GM21528 (cell line): ENCODE results near the gene VTA1.
"Not testable (repeated sequence)": the region's sequence is repeated elsewhere in the genome, so short reads cannot be mapped to it uniquely, and the experiment has no call there.

Experiments used
- ATAC-seq: cut with Tn5 transposase; IDR thresholded peaks from one replicate; pipeline ENCODE4 v1.9.1; 2021; ENCODE audit warnings: mild to moderate bottlenecking, moderate library complexity; ENCODE audit not compliant: unreplicated experiment, low FRiP score

Gene VTA1

DNA sequence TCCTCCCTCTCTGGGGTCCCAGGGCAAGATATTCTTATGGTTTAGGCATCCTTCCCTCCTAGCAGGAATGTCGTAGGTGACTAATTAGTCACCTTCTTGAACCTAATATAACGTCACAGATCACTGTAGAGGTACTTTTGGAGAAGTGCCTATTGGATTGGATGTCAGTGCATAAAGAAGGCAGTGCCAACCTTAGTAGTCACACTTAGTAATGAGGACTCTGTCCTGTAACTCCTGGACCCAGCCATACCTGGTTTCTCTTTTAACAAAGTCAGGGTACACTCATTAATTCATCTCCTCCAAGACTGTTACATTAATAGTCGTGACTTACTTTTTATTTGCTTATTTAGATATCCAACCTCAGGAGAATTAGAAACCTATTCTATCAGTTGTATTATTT is 20.0 kb downstream of the VTA1 start:
- ATAC-seq = no peak

DNA sequence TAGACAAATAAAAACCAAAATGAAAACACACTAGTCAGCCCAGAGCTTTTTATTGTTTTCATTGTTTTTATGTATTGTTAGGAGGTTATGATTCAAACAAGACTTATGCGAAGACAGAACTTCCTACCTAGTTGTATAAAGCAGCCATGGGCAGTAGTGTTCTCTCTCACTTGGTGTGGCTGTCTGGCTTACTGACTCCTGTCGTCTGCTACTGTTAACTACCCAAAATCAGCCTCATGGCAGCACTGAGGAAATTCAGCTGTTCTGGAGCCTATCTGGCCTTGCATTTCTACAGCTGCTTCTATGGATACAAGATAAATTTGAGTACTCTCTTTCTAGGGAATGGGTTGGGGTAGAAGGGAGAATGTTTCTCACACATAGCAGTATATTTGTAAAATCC is 20.4 kb downstream of the VTA1 start:
- ATAC-seq = no peak

DNA sequence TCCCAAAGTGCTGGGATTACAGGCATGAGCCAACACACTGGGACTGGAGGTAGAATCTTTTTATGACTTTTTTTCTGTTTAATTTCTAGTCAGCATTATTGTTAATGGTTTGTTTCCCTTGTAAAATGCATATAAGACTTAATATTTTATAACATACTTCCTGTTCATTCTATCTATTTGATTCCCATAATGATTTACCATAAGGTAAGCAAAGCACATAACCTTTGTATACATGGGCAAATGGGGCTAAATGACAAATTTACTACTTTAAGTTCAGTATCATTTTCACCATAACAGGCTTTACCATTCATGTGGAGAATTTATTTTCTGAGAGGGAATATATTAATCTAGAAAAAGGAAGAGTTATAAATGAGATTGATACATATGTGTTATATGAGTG is 24.3 kb downstream of the VTA1 start:
- no peak for ATAC-seq

DNA sequence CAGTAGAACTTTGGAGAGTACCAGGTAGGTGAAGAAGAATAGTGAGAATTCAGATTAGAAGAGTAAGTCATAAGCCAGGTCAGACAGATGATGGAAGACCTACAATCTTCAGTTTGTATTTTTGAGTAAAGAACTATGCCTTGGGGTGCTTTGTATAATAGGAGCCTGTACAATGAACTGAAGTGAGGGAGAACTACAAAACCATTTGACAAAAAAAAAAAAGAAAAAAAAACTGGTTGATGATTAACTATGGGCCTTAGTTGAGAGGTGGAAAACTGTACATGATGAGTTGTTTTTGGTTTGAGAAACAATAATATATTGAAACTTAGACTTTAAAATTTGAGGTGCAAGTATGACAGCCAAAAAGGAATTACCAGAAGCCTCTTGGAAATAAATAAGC is 25.7 kb downstream of the VTA1 start:
- no peak for ATAC-seq

DNA sequence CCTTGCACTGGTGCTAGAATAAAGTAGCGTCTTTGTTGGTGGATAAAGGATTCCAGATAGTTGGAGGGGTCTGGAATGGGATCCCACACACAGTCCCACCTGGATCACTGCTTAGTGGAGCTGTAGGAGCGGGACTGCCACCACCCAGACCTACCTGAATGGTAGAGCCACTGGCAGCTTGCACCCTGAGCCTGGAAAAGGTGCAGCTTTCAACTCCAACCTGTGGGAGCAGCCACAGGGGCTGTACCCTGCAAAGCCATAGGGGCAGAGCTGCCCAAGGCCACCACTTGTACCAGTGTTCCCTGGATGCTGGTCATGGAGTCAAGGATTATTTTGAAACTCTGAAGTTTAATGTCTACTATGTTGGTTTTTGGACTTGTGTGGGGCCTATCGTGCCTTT is 26.9 kb downstream of the VTA1 start:
- ATAC-seq = no peak

DNA sequence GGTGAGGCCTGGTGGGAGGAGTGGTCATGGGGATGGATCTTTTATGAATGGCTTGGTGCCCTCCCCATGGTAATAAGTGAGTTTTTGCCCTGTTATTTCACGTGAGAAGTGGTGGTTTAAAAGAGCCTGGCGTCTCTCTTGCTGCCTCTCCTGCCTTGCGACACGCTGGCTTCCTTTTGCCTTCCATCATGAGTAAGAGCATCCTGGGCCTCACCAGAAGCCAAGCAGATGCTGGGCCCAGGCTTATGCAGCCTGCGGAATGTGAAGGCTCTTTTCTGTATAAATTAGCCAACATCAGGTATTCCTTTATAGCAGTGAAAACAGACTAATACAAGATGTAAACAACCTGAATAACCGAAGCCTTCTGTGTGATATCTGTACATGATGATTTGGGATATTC is 27.6 kb downstream of the VTA1 start:
- no peak for ATAC-seq

DNA sequence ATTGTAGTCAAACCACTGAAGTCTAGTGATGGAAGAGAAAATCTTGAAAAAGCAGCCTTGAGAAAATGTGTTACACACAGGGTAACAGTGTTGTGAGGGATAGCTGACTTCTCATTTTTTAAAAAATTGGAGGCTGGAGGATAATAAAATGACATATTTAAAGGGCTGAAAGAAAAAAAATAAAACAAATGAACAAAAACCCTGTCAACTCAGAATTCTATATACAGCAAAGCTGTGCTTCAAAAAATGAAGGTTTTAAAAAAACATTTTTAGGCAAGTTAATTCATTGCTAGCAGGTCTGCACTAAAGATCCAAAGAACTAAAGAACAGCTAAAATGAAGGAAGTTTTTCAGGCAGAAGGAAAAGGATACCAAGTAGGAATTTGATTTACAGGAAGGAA is 31.1 kb downstream of the VTA1 start:
- ATAC-seq = no peak

DNA sequence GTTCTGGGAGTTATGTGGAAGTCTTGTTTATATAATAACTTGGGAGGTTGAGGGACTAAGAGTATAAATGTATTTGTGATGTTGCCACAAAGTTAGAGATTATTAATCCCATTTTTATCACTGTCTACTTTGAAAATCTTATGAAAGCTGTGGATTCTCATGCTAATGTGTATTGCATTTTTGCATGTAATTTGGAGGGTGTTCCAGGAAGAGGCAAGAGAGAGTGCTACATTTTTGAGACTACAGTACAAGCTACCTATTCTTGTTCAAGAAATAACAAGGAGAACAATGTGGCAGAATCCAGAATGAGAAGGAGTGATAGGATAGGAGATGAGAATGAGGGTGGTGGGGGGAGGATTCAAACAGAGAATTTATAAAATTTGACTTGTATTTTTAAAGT is 34.9 kb downstream of the VTA1 start:
- ATAC-seq = no peak

DNA sequence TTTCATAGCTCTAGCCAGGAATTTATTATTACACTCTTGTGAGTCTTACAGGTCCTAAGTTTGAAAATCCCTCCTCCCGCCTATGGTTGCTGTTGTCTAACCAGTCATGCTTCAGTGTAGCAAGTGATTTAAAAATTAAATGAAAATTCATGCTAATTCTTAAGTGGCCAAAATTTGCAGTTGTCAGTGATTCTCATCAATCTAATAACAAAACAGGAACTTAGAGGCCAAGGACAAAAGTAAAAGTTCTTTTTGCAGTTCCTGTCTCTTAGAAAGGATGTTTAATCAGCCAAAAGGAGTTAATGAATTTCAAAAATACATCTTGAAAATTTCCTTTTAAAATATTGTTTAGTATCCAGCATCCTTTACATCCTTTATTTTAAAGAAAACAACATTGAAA is 36.3 kb downstream of the VTA1 start:
- no peak for ATAC-seq

DNA sequence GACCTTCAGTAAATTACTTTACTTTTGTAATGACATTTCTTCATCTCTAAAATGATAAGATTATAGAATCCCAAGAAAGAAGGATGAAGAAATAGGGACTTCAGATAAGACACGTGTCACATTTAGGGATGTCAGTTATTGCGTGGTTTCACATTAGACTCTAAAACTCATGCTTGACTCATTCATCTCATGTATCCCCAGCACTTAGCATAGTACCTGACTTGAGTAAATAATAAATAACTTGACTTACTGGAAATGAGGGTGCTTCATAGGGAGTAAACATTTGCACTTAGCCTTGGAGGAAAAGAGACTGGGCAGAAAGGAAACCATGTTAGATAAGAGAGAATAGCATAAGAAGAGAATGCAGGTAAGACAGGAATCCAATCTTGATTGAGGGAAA is 37.2 kb downstream of the VTA1 start:
- ATAC-seq = no peak

DNA sequence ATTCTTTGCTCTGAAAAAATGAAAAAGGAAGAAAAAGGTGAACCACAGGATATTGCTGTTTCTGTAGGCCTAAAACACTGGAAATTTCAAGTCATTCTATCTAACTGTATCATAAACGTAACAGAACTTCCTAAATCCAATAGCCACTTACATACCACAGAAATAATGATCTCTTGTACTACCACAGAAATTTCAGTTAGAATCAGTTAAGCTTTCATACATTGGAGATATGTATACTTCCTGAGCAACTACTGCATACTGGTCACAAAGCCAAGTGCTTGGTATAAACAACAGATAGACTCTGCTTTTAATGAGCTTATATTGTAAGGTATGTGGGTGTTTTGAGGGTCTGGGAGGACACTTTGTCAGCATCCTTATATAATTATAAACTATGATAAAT is 38.6 kb downstream of the VTA1 start:
- no peak for ATAC-seq

DNA sequence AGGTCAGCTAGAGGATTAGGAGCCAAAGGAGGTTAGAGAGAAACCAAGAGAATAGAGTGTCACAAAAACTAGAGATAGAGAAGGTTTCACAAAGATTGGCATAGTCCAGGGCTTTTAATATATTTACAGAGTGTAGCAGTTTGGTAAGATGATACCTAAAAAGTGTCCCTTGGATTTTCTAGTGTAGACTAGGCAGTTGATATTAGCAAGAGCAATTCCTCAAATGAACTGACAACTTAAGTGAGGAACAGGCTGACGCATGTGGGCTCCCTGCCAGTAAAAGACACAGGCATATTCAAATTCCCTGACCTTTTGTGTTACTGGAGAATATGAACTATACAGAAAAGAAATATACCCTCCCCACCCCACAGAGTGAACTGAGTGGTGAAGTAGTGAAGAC is 40.1 kb downstream of the VTA1 start:
- ATAC-seq = no peak

DNA sequence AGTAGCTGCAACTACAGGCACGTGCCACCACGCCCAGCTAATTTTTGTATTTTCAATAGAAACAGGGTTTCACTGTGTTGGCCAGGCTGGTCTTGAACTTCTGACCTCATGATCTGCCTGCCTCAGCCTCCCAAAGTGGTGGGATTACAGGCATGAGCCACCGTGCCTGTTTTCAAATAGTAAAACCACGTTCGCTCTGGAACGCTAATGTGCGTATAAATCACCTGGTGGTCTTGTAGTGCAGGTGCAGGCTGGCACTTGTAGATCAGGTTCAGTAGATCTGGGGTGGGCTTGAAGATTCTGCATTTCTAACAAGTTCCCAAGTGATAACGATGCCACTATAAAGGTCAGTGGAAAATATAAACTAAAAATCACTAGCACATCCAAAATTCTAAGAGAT is 41.3 kb downstream of the VTA1 start:
- ATAC-seq = not testable (repeated sequence)

DNA sequence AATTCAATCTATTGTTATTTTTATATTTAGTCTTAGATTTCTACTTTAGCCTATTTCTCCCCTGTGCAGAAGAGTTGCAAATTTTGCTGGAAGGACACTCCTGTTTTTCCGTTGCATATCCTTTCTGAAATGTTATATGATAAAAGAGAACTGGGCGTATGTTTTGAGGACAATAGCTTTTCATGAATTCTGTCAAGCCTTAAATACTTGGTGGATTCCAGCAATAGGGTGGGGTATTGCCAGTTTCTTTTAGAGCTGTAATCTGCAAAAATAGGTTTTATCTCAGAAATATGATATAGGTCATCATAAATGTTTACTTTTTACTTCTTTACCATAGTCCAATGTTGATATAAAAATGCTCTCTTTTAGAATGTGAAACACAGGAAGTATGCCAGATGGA is 42.0 kb downstream of the VTA1 start:
- no peak for ATAC-seq

DNA sequence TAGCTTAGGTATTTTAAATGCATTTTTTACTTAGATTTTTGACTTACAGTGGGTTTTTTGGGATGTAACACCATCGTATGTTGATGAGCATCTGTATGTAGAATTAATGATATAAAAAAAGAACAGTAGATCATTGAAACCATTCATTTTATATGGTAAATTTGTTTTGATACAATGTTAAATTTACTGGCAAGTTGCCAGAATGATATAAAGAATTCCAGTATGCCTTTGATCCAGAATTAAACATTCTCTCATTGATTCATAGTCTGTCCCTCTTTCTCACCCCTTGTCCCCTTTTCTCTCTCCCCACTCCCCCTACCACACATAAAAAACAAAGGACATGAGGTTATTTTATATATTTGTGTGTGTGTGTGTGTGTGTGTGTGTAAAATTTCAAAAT is 45.3 kb downstream of the VTA1 start:
- ATAC-seq = no peak

DNA sequence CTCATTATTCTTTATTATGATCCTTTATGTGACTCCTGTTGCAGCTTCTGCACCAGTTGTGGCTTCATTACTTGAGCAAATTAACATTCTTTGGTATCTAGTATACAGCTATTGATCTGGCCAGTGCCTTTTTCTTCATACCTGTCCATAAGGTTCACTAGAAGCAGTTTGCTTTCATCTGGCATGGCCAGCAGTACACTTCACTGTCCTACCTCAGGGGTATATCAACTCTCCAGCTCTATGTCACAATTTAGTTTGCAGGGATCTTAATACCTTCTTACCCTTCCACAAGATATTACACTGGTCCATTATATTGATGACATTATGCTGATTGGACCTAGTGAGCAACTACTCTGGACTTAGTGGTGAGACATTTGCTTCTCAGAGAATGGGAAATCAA is 46.6 kb downstream of the VTA1 start:
- no peak for ATAC-seq

DNA sequence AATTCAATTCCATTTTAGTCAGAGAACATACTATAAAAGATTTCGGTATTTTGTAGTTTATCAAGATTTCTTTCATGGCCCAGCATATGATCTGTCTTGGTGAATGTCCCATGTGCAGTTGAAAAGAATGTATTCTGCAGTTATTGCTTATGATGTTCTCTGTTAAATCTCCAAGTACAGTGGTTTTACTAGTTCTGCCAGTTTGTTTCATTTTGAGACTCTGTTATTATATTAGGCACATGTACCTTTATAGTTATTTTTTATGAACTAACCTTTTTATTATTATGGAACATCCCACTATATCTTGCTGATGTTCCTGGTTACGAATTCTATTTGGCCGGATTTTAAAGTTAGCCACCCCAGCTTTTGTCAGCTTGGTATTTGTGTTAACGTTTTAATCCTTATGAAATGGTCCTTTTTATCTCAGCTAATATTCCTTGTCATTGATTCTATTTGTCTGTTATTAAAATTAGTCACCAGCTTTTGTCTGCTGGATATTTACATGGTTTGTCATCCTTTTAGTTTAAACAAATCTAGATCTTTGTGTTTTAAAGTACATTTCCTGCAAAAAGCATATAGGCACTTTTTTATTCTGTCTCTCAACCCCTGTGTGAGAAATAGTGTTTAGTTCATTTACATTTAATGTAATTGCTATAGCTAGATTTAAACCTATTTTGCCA is 48.9 kb downstream of the VTA1 start:
- ATAC-seq = no peak

DNA sequence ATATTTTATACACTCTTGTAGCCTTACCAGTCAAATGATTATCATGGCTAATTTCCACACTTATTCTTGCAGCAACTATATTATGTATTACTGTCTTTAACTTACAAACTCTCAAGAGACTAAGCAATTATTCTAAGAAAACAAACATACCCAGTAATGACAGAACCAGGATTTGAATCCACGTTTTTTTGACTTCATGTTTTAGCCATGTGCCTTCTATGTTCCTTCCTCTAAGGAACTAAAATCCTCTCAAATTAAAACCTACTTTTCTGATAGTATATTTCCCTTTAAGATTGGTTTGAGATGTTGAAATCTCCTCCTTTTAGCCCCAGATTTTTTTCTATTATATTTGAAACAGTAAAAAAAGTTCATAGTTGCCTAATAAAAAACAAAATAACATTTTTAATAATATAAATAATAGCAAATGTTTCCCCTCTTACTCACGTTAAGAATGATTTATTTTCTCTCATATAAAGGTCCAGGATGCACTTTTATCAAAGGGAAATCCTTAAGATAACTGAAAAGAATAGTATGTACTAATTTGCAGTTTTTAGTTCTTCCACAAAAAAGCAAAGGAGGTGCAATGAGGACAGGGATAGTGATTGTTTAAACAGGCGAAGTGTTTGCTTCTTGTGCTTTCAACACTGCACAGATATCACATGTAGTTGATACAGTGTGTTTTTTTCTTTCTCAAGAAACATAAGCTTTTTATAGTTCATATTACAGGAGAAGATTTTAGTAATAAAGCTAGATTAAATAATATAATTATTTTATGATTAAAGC is 54.0 kb downstream of the VTA1 start:
- ATAC-seq = no peak

DNA sequence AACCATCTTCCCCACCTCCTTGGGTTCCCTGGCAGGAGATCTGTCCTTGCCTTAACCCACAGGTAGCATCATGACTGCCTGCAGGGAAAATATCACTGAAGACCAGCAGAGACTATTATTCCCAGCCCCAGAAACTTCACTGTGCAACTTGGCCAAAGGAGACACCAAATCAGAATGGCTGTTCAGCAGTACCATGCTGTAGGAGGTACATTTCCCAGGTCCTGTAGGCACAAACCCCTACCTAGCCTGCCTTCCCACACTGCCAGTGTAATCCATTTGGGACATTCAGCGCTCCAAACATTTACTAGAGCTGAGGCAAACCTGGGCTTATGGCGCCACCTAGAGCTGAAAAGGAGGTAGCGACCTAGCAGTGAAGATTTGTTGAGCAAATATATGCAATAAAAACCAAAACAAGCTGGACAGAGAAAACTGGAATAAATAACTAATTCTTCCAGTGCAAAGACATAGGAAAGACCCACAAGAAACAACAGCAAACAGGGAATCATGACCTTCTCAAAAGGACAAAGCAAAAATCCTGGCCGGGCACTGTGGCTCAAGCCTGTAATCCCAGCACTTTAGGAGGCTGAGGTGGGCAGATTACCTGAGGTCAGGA is 60.3 kb downstream of the VTA1 start:
- ATAC-seq = no peak

DNA sequence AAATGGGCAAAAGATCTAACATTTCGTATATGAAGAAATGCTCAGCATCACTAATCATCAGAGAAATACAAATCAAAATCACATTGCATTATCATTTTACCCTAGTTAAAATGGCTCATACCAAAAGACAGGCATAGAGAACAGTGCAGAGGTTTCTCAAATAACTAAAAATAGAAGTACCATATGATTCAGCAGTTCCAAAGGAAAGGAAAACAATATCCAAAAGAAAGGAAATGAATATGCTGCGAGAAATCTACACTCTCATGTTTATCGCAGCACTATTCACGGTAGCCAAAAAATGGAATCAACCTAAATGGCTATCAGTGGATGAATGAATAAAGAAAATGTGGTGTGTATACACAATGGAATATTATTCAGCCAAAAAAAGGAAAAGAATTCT is 63.5 kb downstream of the VTA1 start:
- ATAC-seq = no peak

DNA sequence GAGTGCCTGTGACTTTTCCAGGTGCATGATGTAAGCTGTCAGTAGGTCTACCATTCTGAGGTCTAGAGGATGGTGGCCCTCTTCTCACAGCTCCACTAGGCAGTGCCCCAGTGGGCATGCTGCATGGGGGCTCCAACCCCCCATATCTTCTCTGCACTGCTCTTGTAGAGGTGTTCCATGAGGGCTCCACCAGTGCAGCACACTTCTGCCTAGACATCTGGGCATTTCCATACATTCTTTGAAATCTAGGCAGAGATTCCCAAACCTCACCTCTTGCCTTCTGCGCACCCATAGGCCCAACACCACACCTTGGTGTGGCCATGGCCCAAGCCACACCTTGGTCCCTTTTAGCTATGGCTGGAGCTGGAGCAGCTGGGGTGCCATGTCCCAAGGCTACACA is 66.3 kb downstream of the VTA1 start:
- no peak for ATAC-seq

DNA sequence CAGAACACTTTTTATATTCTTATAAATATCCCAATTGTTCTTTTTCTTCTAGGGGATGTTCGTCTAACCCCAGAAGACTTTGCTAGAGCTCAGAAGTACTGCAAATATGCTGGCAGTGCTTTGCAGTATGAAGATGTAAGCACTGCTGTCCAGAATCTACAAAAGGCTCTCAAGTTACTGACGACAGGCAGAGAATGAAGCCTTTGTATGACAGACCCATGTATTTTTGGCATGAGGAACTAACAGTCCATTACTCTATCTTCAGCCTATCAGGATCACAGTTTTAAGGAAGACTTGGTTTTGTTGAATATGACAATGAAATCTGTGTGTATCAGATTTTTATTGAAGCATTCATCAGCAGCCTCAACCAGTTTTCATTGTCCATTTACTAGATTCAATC is 71.4 kb downstream of the VTA1 start:
- no peak for ATAC-seq
